ENCODE data around the gene DDX20. TPM values are rescaled to one million over a fixed set of nuclear protein-coding genes. Genes with fewer than 3 reads are reported as not detected.
A peak's percentile ranks its signal among the peaks of the same experiment; 100 is the strongest.

Gene DDX20
- total RNA-seq, 1 experiment from 2014 or later: 8.4 TPM

GRCh38 chr1:111802984-111803383 lies 47.3 kb downstream of the DDX20 start:
- H3K79me2 ChIP-seq (ENCODE audit: low read depth): no peaks in the 10 kb centered on the region
- no peak for DNase-seq
- no peak overlapping the region for H3K27ac ChIP-seq
- ChIA-PET POLR2A (ENCODE audit: unreplicated experiment) (no interaction called here), CTCF (interaction anchor here (0.6 kb wide), 1 partner anchor 325 kb away, joined by 3 read pairs; no protein-coding TSS in a partner anchor)
- H2AFZ ChIP-seq: no peak overlapping the region
- intact Hi-C loops (cut with micrococcal nuclease; ENCODE audit: unreplicated experiment): no loop called here
- H3K4me3 ChIP-seq: no peak overlapping the region
- no peak overlapping the region for H3K4me2 ChIP-seq
- H4K20me1 ChIP-seq (ENCODE audit: insufficient read depth): no peaks in the 10 kb centered on the region
- H3K27me3 ChIP-seq (ENCODE audit: insufficient read depth, low read depth): peaks cover 95% of the 10 kb centered on the region
- no peaks in the 10 kb centered on the region for H3K9me3 ChIP-seq (ENCODE audit: insufficient read depth, low read depth)
- no TSS peak for BruUV-seq (replicated peaks)
- no peaks in the 10 kb centered on the region for H3K4me1 ChIP-seq (replicated peaks; ENCODE audit: insufficient read depth)
- H3K9me2 ChIP-seq (ENCODE audit: insufficient read depth): no peaks in the 10 kb centered on the region
- H3K36me3 ChIP-seq (ENCODE audit: low read depth): no peaks in the 10 kb centered on the region
- H3F3A ChIP-seq (ENCODE audit: insufficient read depth, low read depth): no peaks in the 10 kb centered on the region
- TF ChIP-seq EZH2 (IDR thresholded peaks at IDR 0.05; ENCODE audit: low read depth): no peak
- TF ChIP-seq, protein P1, sequence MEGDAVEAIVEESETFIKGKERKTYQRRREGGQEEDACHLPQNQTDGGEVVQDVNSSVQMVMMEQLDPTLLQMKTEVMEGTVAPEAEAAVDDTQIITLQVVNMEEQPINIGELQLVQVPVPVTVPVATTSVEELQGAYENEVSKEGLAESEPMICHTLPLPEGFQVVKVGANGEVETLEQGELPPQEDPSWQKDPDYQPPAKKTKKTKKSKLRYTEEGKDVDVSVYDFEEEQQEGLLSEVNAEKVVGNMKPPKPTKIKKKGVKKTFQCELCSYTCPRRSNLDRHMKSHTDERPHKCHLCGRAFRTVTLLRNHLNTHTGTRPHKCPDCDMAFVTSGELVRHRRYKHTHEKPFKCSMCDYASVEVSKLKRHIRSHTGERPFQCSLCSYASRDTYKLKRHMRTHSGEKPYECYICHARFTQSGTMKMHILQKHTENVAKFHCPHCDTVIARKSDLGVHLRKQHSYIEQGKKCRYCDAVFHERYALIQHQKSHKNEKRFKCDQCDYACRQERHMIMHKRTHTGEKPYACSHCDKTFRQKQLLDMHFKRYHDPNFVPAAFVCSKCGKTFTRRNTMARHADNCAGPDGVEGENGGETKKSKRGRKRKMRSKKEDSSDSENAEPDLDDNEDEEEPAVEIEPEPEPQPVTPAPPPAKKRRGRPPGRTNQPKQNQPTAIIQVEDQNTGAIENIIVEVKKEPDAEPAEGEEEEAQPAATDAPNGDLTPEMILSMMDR (conservative IDR thresholded peaks at IDR 0.05): no peak

- Histone ChIP-seq H3K36me3 (ENCODE audit: low read depth) (no peaks in the 10 kb centered on the region), H3K9me2 (ENCODE audit: insufficient read depth) (no peaks in the 10 kb centered on the region), H3K9me3 (ENCODE audit: insufficient read depth, low read depth) (no peaks in the 10 kb centered on the region), H3K27ac (no peak overlapping the region), H3F3A (ENCODE audit: insufficient read depth, low read depth) (no peaks in the 10 kb centered on the region), H2AFZ (no peak overlapping the region), H3K4me3 (no peak overlapping the region), H3K4me2 (no peak overlapping the region), H4K20me1 (ENCODE audit: insufficient read depth) (no peaks in the 10 kb centered on the region), H3K79me2 (ENCODE audit: low read depth) (no peaks in the 10 kb centered on the region), H3K27me3 (ENCODE audit: insufficient read depth, low read depth) (peaks cover 95% of the 10 kb centered on the region), H3K4me1 (replicated peaks; ENCODE audit: insufficient read depth) (no peaks in the 10 kb centered on the region)
- ChIA-PET CTCF (no interaction called here), POLR2A (ENCODE audit: unreplicated experiment) (no interaction called here)
- no TSS peak for BruUV-seq (replicated peaks)
- TF ChIP-seq, protein P1 (conservative IDR thresholded peaks at IDR 0.05): no peak
- no peak for TF ChIP-seq EZH2 (IDR thresholded peaks at IDR 0.05; ENCODE audit: low read depth)
- no peak for DNase-seq
- intact Hi-C loops (cut with micrococcal nuclease; ENCODE audit: unreplicated experiment): no loop called here
Measured at GRCh38 chr1:111803951-111804350, 48.2 kb downstream of the DDX20 start.

DNA sequence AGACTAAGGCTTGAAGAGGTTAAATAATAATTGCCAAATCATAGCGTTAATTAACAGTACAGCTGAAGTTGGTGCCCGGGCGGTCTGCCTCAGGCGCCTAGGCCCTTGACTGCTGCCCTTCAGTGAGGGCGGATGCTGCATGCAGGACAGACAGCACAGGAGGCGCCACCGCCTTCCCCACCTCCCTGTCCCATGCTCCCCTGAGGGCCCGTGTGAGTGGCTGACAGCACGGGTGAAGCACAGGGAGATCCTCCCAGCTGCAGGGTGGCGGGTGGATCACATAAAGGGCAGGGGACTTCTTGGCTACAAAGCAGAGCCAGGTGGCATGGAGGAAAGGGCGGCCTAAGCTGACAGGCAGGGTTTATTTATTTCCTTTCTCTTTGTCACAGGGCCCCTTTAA lies 49.1 kb downstream of the DDX20 start:
- no peaks in the 10 kb centered on the region for H4K20me1 ChIP-seq (ENCODE audit: insufficient read depth)
- no peak overlapping the region for H3K4me2 ChIP-seq
- CTCF ChIA-PET: no interaction called here
- no peak overlapping the region for H3K27ac ChIP-seq
- peaks cover 94% of the 10 kb centered on the region for H3K27me3 ChIP-seq (ENCODE audit: insufficient read depth, low read depth)
- intact Hi-C loops (cut with micrococcal nuclease; ENCODE audit: unreplicated experiment): no loop called here
- H3K4me1 ChIP-seq (replicated peaks; ENCODE audit: insufficient read depth): no peaks in the 10 kb centered on the region
- POLR2A ChIA-PET (ENCODE audit: unreplicated experiment): no interaction called here
- no peaks in the 10 kb centered on the region for H3F3A ChIP-seq (ENCODE audit: insufficient read depth, low read depth)
- no peak overlapping the region for H3K4me3 ChIP-seq
- H3K9me3 ChIP-seq (ENCODE audit: insufficient read depth, low read depth): no peaks in the 10 kb centered on the region
- no peaks in the 10 kb centered on the region for H3K36me3 ChIP-seq (ENCODE audit: low read depth)
- TF ChIP-seq, protein P1 (conservative IDR thresholded peaks at IDR 0.05): no peak
- TF ChIP-seq EZH2 (IDR thresholded peaks at IDR 0.05; ENCODE audit: low read depth): 0 out of 2 replicates have a peak, but pooled peaks have one; percentile 79
- H3K79me2 ChIP-seq (ENCODE audit: low read depth): no peaks in the 10 kb centered on the region
- no peak overlapping the region for H2AFZ ChIP-seq
- no peak for DNase-seq
- H3K9me2 ChIP-seq (ENCODE audit: insufficient read depth): no peaks in the 10 kb centered on the region
- BruUV-seq (replicated peaks): no TSS peak

Data from PC-9 (cell line).